Spinal cord (tissue), 10 donors: ENCODE measurements around the gene PARP15. TPM values are rescaled to one million over a fixed set of nuclear protein-coding genes. Genes with fewer than 3 reads are reported as not detected.

Source experiments
- DNase-seq, 6 donors: peaks; one replicate each; pipeline versions ENCODE4 v3.0.0 to v3.0.0-alpha.2; 2013 to 2015; ENCODE audit warnings: low spot score in 6 of 6, low read depth in 4 of 6
- H3K27ac ChIP-seq: one replicate; pipeline ENCODE4 v1.5.1; 2013; ENCODE audit warnings: low read depth, low read length, control low read depth
- H3K27me3 ChIP-seq: one replicate; pipeline ENCODE4 v1.6.1; 2013; ENCODE audit warnings: low read length; ENCODE audit not compliant: control insufficient read depth, insufficient read depth
- H3K36me3 ChIP-seq: one replicate; pipeline ENCODE4 v1.6.1; 2013; ENCODE audit warnings: low read length; ENCODE audit not compliant: control insufficient read depth, insufficient read depth
- H3K4me1 ChIP-seq: one replicate; pipeline ENCODE4 v1.6.1; 2013; ENCODE audit warnings: low read length; ENCODE audit not compliant: control insufficient read depth, insufficient read depth
- H3K4me3 ChIP-seq: one replicate; pipeline ENCODE4 v1.5.1; 2013; ENCODE audit warnings: low read depth, low read length, control low read depth
- H3K9me3 ChIP-seq: one replicate; pipeline ENCODE4 v1.6.1; 2013; ENCODE audit warnings: low read length; ENCODE audit not compliant: control insufficient read depth, insufficient read depth
- WGBS: methylation state at CpG from one replicate; pipeline ENCODE4 v1.1.5; 2013; ENCODE audit warnings: missing lambda C conversion rate; ENCODE audit not compliant: insufficient coverage; 5-methylcytosine and 5-hydroxymethylcytosine counted together
- polyA plus RNA-seq, 2 donors: library from polyadenylated mRNA; unstranded; fragments of 120-200 nt; gene quantifications; one replicate each; pipeline ENCODE4 v1.2.1, GENCODE V29; 2013; ENCODE audit not compliant: insufficient read length in 2 of 2
- total RNA-seq, 2 donors: library from RNA; depleted of rRNA in 1 of 2; stranded (reverse); fragments of 120-200 nt in 1 of 2; fragments of >200 nt in 1 of 2; gene quantifications; one replicate each; pipeline versions ENCODE4 v1.2.3 to v1.2.4, GENCODE V29; 2013 to 2014
- donor health status: healthy.

Gene PARP15
- total and polyA plus RNA-seq, 4 donors, result 0.44 to 0.79 (median 0.52) TPM

- H3K9me3 ChIP-seq, result no peaks in the 10 kb centered on the region
- H3K4me3 ChIP-seq, result no peak overlapping the region
- WGBS, result no CpG with 5 or more reads among the region's 4 CpGs
- H3K27ac ChIP-seq, result no peak overlapping the region
- no peaks in the 10 kb centered on the region for H3K36me3 ChIP-seq
- no peak for DNase-seq
- H3K4me1 ChIP-seq, result no peaks in the 10 kb centered on the region
- no peaks in the 10 kb centered on the region for H3K27me3 ChIP-seq
Observed at GRCh38 chr3:122606330-122606729, 28.9 kb downstream of the PARP15 start.

GRCh38 chr3:122608916-122609315 lies 31.5 kb downstream of the PARP15 start:
- Histone ChIP-seq H3K27ac (no peak overlapping the region), H3K4me1 (no peaks in the 10 kb centered on the region), H3K4me3 (no peak overlapping the region), H3K9me3 (no peaks in the 10 kb centered on the region), H3K36me3 (no peaks in the 10 kb centered on the region), H3K27me3 (no peaks in the 10 kb centered on the region)
- no CpG with 5 or more reads among the region's 1 CpG for WGBS
- DNase-seq, result no peak

- no peak for DNase-seq
- 75% methylated on average over 3 of the region's 7 CpGs for WGBS
- no peak overlapping the region for H3K27ac ChIP-seq
- no peaks in the 10 kb centered on the region for H3K36me3 ChIP-seq
- H3K4me3 ChIP-seq, result no peak overlapping the region
- H3K4me1 ChIP-seq, result no peaks in the 10 kb centered on the region
- no peaks in the 10 kb centered on the region for H3K9me3 ChIP-seq
- H3K27me3 ChIP-seq, result no peaks in the 10 kb centered on the region
Observed at GRCh38 chr3:122609798-122610559, 32.5 kb downstream of the PARP15 start.

- no peaks in the 10 kb centered on the region for H3K27me3 ChIP-seq
- DNase-seq, result no peak
- H3K9me3 ChIP-seq, result no peaks in the 10 kb centered on the region
- H3K4me3 ChIP-seq, result no peak overlapping the region
- H3K27ac ChIP-seq, result no peak overlapping the region
- WGBS, result 74% methylated on average over 2 of the region's 5 CpGs
- H3K36me3 ChIP-seq, result no peaks in the 10 kb centered on the region
- H3K4me1 ChIP-seq, result no peaks in the 10 kb centered on the region
Observed at GRCh38 chr3:122612696-122613095, 35.2 kb downstream of the PARP15 start.

GRCh38 chr3:122615303-122615702 lies 37.9 kb downstream of the PARP15 start:
- Histone ChIP-seq H3K36me3 (no peaks in the 10 kb centered on the region), H3K27me3 (no peaks in the 10 kb centered on the region), H3K9me3 (no peaks in the 10 kb centered on the region), H3K4me1 (no peaks in the 10 kb centered on the region), H3K27ac (no peak overlapping the region), H3K4me3 (no peak overlapping the region)
- no CpG with 5 or more reads among the region's 3 CpGs for WGBS
- no peak for DNase-seq

GRCh38 chr3:122618614-122619013 lies 41.2 kb downstream of the PARP15 start:
- Histone ChIP-seq H3K27me3 (no peaks in the 10 kb centered on the region), H3K9me3 (no peaks in the 10 kb centered on the region), H3K27ac (no peak overlapping the region), H3K4me1 (no peaks in the 10 kb centered on the region), H3K36me3 (no peaks in the 10 kb centered on the region), H3K4me3 (no peak overlapping the region)
- no CpG with 5 or more reads among the region's 3 CpGs for WGBS
- no peak for DNase-seq

- DNase-seq, result no peak
- WGBS, result 94% methylated on average over 3 of the region's 4 CpGs
Observed at GRCh38 chr3:122619040-122619439, 41.6 kb downstream of the PARP15 start.

GRCh38 chr3:122620399-122620798 lies 42.9 kb downstream of the PARP15 start:
- no peaks in the 10 kb centered on the region for H3K9me3 ChIP-seq
- no peak overlapping the region for H3K4me3 ChIP-seq
- H3K4me1 ChIP-seq, result no peaks in the 10 kb centered on the region
- no peaks in the 10 kb centered on the region for H3K36me3 ChIP-seq
- WGBS, result 86% methylated on average over 3 of the region's 4 CpGs
- H3K27ac ChIP-seq, result no peak overlapping the region
- no peak for DNase-seq
- no peaks in the 10 kb centered on the region for H3K27me3 ChIP-seq

More at GRCh38 chr3:122619040-122619439, 41.6 kb downstream of the PARP15 start:
- Histone ChIP-seq H3K4me3 (no peak overlapping the region), H3K4me1 (no peaks in the 10 kb centered on the region), H3K27ac (no peak overlapping the region), H3K36me3 (no peaks in the 10 kb centered on the region), H3K9me3 (no peaks in the 10 kb centered on the region), H3K27me3 (no peaks in the 10 kb centered on the region)

- no peak for DNase-seq
- Histone ChIP-seq H3K9me3 (no peaks in the 10 kb centered on the region), H3K27me3 (no peaks in the 10 kb centered on the region), H3K27ac (no peak overlapping the region), H3K4me3 (no peak overlapping the region), H3K4me1 (no peaks in the 10 kb centered on the region), H3K36me3 (no peaks in the 10 kb centered on the region)
- no CpG with 5 or more reads among the region's 3 CpGs for WGBS
Observed at GRCh38 chr3:122621112-122621511, 43.7 kb downstream of the PARP15 start.
